Frontal cortex (tissue), 4 donors: ENCODE data around the gene TNRC6A. TPM values are rescaled to one million over a fixed set of nuclear protein-coding genes. Genes with fewer than 3 reads are reported as not detected.

Experiments used
- DNase-seq, 2 donors: peaks; one replicate each; pipeline ENCODE4 v3.0.0; 2012; ENCODE audit warnings: low spot score in 2 of 2
- FAIRE-seq: peaks from 2 replicates; lab custom pipeline; 2012; peaks lifted over from hg19 to GRCh38; lab: Jason Lieb, UNC
- total RNA-seq: library from RNA; depleted of rRNA; stranded (reverse); fragments of >200 nt; gene quantifications from one replicate; pipeline ENCODE4 v1.2.3, GENCODE V29; 2014
- donor health status: control.
- donor health status: control.
- donor health status: control.

The TNRC6A gene
- total RNA-seq, 1 donor from 2014 or later: 53.8 TPM

DNA sequence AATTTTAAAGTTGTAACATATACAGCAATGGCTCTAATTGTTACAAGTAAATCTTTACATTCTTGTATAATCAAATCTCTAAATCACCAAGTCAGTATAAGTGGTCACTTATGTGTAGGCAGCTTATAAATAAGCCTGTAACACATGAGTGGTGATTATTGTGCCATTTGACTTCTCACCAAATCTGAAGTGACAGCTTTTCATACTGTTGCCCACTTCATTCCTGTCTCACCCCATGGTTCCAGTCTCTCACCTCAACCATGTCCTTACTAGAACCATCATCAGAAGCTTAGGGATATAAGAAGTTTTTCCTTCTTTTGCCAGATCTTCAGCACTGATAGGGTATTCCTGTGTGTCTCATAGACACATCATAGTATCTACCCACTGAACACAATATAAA, 23.5 kb downstream of the TNRC6A start:
- no peak for FAIRE-seq
- DNase-seq: no peak

DNA sequence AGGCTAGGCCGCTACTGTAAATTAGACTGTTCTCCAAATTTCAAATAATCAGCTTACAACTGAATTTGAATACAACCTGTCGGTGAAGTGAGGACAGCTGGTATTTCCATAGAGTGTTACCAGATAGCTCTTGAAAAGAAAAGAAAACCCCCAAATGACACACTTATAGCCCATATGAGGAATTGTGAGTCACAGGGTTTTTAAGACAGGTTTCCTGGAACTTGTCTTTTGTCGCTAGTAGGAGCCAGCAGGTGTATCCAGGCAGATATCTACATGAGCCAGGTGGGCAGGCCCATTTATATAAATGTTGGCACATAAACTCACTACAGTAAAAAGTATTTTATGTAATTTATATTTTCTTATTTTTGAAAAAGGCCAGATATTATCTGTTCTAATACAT, 24.0 kb downstream of the TNRC6A start:
- DNase-seq: no peak
- FAIRE-seq: no peak

DNA sequence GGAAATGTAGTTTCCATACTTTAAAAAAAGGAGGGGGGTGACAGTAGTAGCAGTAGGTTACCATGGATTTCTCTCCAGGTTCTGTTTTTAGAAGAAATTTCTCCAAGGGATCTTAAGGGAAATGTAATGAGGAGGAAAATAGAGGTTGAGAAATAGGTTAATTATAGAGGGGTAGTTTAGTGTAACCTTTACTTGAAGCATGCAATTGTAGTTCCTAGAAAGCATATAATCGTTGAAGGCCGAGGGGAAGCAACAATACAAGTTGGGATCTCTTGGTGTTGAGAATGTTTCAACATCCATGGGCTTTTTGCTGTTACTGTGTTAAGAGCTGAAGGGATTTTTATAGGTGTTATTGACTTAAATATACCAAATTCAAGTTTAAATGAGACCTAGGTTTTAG, 25.1 kb downstream of the TNRC6A start:
- DNase-seq: no peak
- FAIRE-seq: no peak

DNA sequence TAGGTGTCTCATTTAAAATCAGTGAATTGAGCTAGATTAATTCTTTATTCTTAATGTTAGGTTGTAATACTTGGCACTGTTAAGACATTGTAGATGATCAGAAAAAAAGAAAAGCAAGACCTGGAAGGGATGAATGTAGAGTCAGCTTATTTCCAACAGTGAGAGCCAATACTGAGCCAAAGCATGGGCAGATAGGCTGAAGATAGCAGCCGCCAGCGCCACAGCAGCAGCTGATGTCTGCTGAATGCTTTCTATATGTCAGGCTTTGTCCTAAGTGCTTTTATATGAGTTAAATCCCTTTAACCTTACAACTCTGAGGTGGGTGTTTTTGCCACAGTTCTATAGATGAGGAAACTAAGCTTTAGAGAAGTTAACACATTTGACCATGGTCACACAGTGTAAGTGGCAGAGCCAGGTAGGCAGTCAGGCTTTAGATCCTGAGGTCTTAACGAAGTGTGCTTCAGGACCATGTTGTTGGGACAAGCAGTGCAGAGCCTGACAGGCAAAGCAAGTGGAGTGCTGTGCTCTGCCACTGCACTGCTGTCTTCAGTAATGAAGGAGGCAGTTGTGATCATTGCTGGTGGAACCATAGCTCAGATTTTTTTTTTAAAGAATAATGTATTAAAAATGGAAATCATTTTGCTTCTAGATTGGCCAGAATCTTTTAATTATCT, 25.9 kb downstream of the TNRC6A start:
- FAIRE-seq (no peak), DNase-seq (no peak)

DNA sequence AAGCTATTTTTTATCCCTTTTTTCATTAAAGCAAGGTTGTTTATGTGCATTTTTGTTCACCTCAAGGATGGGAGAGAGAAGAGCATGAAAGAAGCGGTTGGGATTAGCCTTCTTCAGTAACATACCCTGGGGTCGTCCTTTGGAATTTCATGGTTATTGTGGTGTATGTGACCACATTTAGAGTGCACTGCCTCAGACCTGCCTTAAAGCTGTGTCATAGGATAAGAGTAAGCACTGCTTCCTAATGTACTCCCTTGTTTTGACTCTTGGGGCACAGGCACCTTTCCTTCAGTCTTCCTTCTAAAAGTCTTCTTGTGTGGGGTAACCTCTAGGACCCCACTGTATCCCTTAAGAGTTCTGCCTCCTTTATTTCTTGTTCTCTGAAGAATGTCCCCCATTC, 28.9 kb downstream of the TNRC6A start:
- DNase-seq: no peak
- no peak for FAIRE-seq

DNA sequence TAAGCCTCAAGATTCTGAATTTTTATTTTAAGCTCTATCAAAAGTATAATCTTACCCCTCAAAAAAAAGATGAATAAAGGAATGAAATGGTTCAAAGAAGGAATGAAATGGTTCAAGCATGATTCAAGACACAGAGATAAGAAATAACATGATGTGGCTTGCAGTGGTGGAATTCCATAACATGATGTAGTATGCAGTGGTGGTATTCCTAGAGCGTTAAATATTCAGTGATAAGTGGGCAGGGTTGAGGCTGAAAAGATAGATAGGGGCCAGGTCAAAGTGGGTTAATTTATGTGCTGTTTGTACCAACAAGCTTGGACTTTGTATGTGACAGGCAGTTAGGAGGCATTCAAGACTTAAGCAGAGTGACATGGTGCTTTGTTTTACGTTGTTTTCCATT, 29.6 kb downstream of the TNRC6A start:
- DNase-seq (no peak), FAIRE-seq (no peak)

DNA sequence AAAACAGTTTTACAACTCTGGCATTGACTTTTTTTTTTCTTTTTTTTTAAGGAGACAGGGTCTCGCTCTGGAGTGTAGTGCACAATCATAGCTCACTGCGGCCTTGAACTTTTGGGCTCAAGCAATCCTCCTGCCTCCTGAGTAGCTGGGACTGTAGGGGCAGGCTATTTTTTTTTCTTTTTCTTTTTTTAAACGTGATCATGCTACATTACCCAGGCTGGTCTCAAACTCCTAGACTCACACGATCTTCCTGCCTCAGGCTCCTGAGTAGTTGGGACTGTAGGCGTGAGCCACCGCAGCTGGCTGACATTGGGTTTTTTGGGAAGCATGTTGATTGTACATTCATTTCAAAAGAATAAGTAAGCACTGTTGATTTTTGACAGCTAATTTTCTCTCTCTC, 32.1 kb downstream of the TNRC6A start:
- FAIRE-seq (no peak), DNase-seq (no peak)

DNA sequence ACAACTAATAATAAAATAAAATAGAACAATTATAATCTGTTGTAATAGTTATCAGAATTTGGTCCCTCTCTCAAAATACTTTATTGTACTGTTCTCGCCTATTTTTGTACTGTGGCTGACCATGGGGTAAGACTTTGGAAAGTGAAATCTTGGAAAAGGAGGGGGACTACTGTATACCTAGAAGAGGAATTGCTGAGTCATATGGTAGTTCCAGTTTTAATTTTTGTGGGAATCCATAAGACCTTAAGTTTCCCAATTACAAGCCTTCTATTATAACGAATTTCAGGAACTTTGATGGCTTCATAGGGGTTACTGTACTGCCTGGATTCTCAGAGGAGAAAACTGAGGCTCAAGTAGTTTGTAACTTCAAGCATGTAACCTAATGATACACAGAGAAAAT, 35.5 kb downstream of the TNRC6A start:
- DNase-seq: no peak
- FAIRE-seq: no peak

DNA sequence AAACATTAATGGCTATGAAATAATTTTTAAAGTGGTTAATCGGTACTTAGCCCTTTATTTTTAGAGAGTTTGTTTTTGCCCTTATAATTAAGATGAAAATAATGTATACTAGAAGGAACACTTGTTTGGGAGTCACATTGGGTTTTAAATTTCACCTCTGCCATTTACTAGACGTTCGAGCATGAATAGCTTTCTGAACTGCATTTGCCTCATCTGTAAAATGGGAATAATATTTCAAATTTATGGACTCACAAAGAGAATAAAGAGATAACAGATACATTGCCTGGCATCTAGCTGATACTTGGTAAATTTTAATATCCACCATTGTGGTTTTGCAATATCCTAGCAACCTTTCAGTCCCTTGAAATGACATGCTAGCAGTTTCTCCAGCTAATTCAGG, 36.6 kb downstream of the TNRC6A start:
- DNase-seq (no peak), FAIRE-seq (no peak)

DNA sequence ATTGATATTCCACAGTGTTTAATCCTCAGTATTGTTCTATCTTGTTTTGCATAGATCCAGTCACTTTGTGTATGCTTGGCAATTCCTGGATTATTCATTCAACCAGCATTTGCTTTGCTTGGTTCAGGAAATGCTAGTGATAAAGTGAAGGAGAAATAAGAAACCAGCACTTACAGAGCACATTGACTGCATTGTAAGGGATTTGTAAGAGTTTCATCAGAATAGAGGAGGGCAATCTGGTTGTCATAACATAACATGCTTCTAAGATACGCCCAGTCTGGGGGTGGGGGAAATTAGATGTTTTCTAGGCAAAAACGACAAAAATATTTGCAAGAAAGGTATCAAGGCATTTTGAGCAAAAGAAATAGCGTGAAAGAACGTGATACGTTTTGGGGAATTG, 40.4 kb downstream of the TNRC6A start:
- DNase-seq: no peak
- no peak for FAIRE-seq

DNA sequence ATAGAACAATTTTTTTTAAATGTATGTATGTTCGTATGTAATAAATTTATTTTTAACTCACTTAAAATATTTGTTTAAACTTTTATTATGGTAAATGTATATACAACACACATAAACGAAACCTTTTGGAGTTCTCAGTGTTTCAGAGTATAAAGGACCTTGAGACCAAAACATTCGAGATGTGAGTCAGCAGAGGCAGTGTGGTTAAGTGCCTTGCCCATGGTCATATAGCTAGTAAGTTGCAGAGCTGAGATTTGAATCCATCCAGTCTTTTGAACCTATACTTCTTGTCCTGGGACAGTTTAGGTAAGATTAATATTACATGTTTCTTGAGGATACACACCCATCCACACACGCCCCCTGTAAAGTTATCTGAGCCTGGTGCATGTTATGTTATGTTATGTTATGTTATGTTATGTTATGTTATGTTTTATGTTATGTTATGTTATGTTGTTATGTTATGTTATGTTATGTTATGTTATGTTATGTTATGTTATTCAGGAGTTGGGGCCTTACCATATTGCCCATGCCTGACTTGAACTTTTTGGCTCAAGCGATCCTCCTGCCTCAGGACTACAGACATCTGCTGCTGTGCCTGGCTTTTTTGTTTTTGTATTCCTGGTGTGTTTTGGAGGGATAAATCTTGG, 41.8 kb downstream of the TNRC6A start:
- FAIRE-seq: no peak
- DNase-seq: no peak

DNA sequence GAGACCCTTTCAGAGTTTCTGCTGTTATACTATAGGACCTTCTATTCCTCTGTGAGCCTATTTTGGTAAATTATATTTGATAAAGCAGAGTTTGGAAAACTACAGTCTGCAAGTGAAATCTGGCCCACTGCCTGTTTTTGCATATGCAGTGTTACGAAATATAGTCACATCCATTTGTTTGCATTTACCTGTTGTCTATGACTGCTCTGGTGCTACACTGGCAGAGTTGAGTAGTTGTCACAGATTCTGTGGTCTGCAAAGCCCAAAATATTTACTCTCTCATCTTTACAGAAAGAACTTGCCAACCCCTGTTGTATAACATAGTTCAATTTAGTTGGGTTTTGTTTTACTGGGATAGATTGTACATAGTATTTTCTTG, 42.3 kb downstream of the TNRC6A start:
- FAIRE-seq: no peak

DNA sequence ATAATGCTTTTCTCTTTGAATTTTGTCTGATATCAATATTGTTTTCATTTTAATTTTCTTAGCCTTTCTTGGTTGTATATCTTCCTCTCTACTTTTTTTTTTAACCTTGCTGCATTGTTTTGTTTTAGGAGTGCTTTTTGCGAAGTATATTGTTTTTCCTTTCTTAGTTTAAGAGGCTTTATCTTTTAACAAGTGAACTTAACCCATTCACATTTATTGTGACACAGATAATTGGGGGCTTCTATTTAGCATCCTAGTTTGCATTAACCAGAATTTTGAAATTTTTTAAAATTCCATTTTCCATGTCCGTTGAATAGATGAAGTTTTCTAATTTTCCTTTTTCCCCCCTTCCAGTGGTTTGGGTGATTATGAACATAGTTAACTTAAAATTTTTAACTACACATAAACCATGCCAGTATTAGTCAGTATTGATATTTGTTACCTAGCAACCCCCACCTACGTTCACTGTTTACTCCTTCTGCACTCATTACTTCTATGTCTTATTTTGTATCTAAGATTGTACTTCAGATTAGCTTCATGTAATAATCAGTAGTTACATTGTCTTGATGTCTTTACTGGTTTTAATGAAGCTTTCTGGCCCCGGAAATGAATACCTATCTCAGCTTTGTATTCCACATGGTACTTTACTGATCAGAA, 44.4 kb downstream of the TNRC6A start:
- FAIRE-seq (no peak), DNase-seq (no peak)

More for the DNA sequence above, 42.3 kb downstream of the TNRC6A start:
- DNase-seq: no peak

DNA sequence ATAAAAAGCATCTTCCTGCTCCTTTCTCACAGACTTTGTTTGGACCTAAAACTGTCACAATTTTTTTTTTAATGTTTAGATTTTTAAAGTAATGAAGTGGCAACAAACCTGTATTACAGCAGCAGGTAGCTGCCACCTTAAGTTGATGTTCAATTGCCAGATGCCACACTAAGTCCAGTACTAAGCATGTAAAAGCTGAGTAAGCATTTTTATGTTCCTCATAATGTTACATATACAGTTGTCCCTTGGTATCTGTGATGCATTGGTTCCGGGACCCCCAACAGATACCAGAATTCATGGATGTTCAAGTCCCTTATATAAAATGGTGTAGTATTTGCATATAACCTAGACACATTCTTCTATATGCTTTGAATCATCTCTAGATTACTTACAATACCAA, 45.1 kb downstream of the TNRC6A start:
- DNase-seq: no peak
- FAIRE-seq: no peak

DNA sequence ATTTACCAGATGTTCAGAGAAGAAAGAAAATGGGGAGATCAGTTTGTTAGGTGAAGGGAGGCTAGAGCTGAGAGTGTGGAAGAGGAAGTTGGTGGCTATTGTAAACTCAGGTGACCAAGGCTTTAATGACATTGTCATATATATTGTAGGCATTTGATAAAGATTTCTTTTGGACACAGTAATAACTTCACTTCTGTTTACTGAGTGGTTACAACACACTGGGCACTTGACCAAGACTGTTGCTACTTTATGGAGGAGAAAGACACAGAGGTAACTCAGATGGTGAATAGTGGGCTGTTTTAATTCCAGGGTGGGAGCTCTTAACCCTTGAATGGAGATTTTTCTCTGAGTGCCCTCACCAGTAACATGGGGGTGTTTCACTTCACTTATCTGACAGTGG, 46.0 kb downstream of the TNRC6A start:
- DNase-seq: no peak
- FAIRE-seq: no peak

DNA sequence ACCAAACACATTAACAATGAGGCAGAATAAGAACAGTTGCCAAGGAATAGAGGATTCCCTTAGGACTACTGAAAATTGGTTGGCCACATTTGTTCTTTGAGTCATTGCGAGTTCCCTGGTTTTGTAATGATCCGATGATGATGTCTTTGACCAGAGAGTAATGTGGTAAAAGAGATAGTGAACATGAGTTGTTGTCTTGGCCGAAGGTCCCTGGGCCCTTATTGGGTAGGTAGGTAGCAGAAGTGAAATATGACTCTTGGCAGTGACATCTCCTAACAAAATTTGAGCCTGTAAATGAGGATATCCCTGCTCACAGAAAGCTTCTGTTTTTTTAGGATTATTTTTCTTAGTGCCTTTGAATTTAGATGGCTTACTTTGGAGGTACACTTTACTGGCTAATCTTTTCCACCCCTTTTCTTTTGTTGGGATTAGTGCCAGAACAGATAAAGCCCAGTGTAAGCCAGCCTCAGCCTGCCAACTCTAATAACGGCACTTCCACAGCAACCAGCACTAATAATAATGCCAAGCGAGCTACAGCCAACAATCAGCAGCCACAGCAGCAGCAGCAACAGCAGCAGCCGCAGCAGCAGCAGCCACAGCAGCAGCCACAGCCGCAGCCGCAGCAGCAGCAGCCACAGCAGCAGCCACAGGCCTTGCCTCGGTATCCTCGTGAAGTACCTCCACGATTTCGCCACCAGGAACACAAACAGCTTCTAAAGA, 47.2 kb downstream of the TNRC6A start:
- DNase-seq (no peak), FAIRE-seq (no peak)

DNA sequence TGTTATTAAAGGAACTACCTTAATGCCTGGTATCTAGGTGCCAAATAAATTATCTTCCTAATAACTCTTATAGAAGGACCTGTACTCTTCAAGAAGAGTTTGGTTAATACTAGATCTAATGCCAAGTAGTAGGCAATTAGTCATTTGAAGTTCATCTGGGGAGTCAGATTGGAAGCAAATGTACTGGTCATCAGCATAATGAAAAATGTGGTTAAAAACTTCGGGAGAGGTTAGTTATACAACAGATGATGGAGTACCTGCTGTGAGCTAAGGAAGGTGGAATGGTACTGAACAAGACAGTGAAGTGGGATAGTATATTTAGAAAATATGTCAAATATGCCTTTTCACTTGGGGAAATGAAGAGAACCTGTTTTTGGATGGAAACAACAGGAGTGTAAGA, 49.2 kb downstream of the TNRC6A start:
- no peak for FAIRE-seq
- DNase-seq: no peak

DNA sequence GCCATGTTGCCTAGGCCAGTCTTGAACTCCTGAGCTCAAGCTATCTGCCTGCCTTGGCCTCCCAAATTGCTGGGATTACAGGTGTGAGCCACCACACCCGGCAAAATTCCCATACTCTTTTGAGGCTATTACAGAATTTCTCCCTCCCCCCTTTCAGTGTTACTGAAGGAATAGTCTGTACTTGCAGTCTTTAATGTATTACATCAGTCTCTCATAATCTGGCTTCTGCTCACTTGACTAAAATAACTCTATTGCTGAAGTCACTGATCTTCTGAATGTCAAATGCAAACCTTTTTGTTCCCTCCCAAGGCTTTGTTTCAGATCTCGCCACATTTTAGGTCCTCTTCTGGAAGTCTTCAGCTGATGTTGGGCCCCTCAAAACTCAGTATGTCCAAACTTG, 51.8 kb downstream of the TNRC6A start:
- no peak for FAIRE-seq

DNA sequence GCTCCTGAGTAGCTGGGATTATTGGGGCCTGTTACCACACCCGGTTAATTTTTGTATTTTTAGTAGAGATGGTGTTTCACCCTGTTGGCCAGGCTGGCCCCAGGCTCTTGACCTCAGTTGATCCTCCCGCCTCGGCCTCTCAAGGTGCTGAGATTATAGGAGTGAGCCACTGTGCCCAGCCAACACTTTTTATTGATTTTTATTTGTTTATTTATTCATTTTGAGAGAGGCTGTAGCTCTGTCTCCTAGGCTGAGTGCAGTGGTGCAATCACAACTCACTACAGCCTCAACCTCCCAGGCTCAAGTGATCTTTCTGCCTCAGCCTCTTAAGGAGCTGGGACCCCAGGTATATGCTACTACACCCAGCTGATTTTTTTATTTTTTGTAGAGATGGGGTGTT, 54.7 kb downstream of the TNRC6A start:
- no peak for FAIRE-seq

More for the DNA sequence above, 51.8 kb downstream of the TNRC6A start:
- no peak for DNase-seq

DNA sequence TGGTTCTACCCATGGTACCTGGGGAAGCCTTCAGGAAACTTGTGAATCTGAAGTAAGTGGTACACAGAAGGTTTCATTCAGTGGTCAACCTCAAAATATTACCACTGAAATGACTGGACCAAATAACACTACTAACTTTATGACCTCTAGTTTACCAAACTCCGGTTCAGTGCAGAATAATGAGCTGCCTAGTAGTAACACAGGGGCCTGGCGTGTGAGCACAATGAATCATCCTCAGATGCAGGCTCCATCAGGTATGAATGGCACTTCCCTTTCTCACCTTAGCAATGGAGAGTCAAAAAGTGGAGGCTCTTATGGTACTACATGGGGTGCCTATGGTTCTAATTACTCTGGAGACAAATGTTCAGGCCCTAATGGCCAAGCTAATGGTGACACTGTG, 60.4 kb downstream of the TNRC6A start:
- no peak for FAIRE-seq
- no peak for DNase-seq

More for the DNA sequence above, 54.7 kb downstream of the TNRC6A start:
- no peak for DNase-seq

DNA sequence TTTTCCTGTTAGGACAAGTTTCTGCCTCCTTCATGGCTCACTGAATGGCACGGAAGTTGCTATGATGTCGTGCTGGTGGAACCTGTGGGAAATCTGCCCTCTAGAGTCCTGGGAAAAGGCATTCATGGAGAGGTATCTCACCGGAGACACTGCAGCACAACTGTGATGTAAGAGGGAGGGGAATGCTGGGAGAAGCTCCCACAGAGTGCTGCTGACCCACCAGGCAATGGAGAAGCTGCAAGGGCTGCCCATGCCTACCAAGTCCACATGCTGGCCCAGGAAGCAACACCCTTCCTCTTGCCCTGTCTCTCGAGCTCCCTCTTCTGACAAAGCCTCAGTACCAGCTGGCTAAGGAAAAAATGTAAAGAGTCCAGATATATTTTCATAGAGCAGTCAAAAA, 71.1 kb downstream of the TNRC6A start:
- FAIRE-seq (no peak), DNase-seq (no peak)
